GM21737 (cell line): ENCODE data around the gene TTC33.

Source experiments
- ATAC-seq: cut with Tn5 transposase; IDR thresholded peaks from one replicate; pipeline ENCODE4 v1.9.1; 2021; ENCODE audit warnings: mild to moderate bottlenecking, moderate library complexity; ENCODE audit not compliant: unreplicated experiment

The TTC33 gene

GRCh38 chr5:40618926-40619325 lies 136.8 kb downstream of the TTC33 start:
- no peak for ATAC-seq

GRCh38 chr5:40616781-40617180 lies 139.0 kb downstream of the TTC33 start:
- no peak for ATAC-seq

GRCh38 chr5:40615586-40616170 lies 140.1 kb downstream of the TTC33 start:
- ATAC-seq = no peak

- no peak for ATAC-seq
Observed at GRCh38 chr5:40614923-40615585, 140.7 kb downstream of the TTC33 start.

- ATAC-seq = no peak
Observed at GRCh38 chr5:40614466-40614865, 141.3 kb downstream of the TTC33 start.

- no peak for ATAC-seq
Observed at GRCh38 chr5:40607202-40607601, 148.6 kb downstream of the TTC33 start.

- ATAC-seq = no peak
Observed at GRCh38 chr5:40606077-40606765, 149.5 kb downstream of the TTC33 start.

GRCh38 chr5:40605295-40605958 lies 150.3 kb downstream of the TTC33 start:
- ATAC-seq = no peak

GRCh38 chr5:40603378-40603777 lies 152.4 kb downstream of the TTC33 start:
- ATAC-seq = no peak

GRCh38 chr5:40601198-40601868 lies 154.4 kb downstream of the TTC33 start:
- ATAC-seq = no peak

GRCh38 chr5:40600383-40600782 lies 155.4 kb downstream of the TTC33 start:
- no peak for ATAC-seq

- no peak for ATAC-seq
Observed at GRCh38 chr5:40599676-40600075, 156.1 kb downstream of the TTC33 start.

GRCh38 chr5:40594811-40595210 lies 160.9 kb downstream of the TTC33 start:
- no peak for ATAC-seq

- ATAC-seq = peak; percentile 91
Observed at GRCh38 chr5:40591727-40592396, 163.9 kb downstream of the TTC33 start.

GRCh38 chr5:40587376-40587775 lies 168.4 kb downstream of the TTC33 start:
- ATAC-seq = no peak

- ATAC-seq = no peak
Observed at GRCh38 chr5:40585537-40586267, 170.1 kb downstream of the TTC33 start.

- no peak for ATAC-seq
Observed at GRCh38 chr5:40584054-40584453, 171.7 kb downstream of the TTC33 start.

GRCh38 chr5:40578501-40579451 lies 177.0 kb downstream of the TTC33 start:
- ATAC-seq = peak; percentile 96

- no peak for ATAC-seq
Observed at GRCh38 chr5:40577718-40578117, 178.0 kb downstream of the TTC33 start.
